Measurements from ENCODE around the gene CFAP251. TPM values are rescaled to one million over a fixed set of nuclear protein-coding genes. Genes with fewer than 3 reads are reported as not detected.

Gene CFAP251
- total RNA-seq, 2 experiments from 2014 or later = 0.65 to 0.78 TPM

DNA sequence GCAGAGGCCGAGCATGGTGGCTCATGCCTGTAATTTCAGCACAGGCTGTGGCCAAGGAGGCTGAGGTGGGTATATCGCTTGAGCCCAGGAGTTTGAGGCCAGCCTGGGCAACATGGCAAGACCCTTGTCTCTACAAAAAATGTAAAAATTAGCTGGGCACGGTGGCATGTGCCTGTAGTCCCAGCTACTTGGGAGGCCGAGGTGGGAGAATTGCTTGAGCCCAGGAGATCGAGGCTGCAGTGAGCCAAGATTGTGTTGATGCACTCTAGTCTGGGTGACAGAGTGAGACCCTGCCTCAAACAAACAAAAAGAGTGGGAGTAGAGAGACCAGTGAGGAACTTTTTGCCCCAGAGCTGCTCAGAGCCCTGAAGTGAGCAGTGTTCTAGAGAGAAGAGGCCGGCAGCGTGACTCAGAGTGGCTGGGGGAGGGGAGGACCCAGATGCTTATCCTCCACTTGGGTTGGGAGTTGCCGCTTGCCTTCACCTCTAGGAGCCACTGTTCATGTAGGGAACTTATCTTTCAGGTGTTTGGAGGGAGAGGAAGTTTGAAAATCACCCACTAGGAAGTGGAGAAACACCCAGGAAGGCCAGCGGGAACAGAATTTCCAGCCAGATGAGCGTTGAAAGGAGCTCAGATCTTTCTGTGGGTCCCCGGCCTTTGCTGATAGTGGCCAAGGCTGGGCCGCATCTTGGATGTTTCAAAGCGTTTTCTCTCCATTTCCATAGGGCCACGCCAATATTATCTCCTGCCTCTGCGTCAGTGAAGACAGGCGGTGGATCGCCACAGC, 15.3 kb downstream of the CFAP251 start:
- ChIA-PET CTCF (no interaction called here), POLR2A (no interaction called here)

DNA sequence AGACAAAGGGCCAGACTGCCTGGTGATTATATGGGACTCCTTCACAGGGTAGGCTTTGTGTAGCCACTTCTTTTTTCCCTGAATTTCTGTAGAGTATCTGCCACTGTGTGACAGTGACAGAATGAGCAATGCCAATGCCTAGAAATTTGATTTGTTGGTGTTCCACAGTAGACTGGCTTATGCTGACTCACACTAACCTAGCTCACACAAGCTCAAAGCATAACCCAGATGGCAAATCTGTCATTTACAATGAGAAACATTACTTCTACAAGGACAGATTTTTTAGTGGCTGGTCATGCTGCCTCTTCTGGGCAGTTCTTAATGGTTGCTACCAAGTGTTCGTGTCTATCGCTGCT, 15.9 kb downstream of the CFAP251 start:
- CTCF ChIA-PET = no interaction called here
- POLR2A ChIA-PET = no interaction called here

DNA sequence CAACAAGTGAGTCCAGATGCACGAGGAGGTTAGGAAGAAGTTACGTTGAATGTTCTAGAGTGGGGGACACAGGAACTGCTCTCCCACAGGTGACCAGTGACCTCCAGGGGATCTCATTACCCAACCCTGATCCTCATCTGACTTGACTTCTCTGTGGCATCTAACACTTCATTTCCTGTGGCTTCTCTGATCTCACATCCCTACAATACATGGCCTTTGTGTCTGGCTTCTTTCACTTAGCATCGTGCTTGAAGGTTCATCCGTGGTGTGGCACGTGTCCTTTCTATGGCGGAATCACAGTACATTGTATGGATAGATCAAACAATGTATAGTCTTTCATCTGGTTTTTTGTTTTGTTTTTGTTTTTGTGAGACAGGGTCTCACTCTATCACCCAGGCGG, 19.3 kb downstream of the CFAP251 start:
- ChIA-PET CTCF (no interaction called here), POLR2A (no interaction called here)

GRCh38 chr12:121939186-121939585, 20.8 kb downstream of the CFAP251 start:
- POLR2A ChIA-PET = no interaction called here
- CTCF ChIA-PET = no interaction called here

DNA sequence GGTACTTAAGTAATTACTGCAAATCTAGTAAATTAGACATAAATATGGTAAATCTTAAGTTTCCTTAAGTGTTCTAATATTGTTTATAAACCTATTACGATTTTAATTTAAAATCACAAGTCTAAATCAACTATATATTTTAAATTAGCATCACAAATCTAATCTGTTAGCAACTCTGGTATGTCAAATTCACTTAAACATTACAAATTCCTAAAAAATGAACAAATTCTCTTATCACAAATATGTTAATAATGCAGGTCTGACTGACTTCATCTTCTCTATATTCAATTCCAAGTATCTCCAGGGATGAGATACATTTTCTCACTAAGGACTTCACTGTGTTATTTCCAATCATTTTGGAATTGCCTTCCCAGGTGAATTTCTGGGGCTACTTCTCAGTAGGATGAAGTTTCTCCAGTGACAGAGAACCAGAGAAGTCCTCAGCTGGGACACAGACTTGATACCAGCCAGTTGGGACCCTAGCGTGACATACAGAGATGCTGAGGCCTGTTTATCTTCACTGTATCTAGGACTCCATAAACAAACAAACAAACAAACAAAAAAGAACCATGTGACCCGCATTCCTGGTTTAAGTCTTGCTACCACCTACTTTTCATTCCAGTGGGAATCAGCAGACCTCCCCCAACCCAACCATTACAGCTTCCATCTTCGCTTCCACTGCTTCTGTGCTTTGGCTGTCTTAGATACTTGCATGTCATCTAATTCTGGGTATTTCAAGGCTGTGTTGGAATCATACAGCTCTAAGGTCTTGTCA, 21.8 kb downstream of the CFAP251 start:
- POLR2A ChIA-PET = no interaction called here
- CTCF ChIA-PET = no interaction called here

- CTCF ChIA-PET = no interaction called here
- POLR2A ChIA-PET = no interaction called here
These were observed 23.8 kb downstream of the CFAP251 start for GRCh38 chr12:121942145-121942718.

- ChIA-PET CTCF (interaction anchor here (0.6 kb wide), 2 partner anchors 58 to 188 kb away, joined by 3 to 4 read pairs; no protein-coding TSS in a partner anchor), POLR2A (no interaction called here)
These were observed 25.5 kb downstream of the CFAP251 start for GRCh38 chr12:121943926-121944325.

GRCh38 chr12:121946313-121947025, 28.1 kb downstream of the CFAP251 start:
- ChIA-PET POLR2A (no interaction called here), CTCF (no interaction called here)

GRCh38 chr12:121947981-121948380, 29.6 kb downstream of the CFAP251 start:
- POLR2A ChIA-PET = no interaction called here
- CTCF ChIA-PET = interaction anchor here (1.1 kb wide), 1 partner anchor 29 kb away, joined by 3 read pairs; no protein-coding TSS in a partner anchor

GRCh38 chr12:121949648-121950397, 31.4 kb downstream of the CFAP251 start:
- ChIA-PET POLR2A (no interaction called here), CTCF (interaction anchor here (1.0 kb wide), 1 partner anchor 118 kb away, joined by 3 read pairs; no protein-coding TSS in a partner anchor)

DNA sequence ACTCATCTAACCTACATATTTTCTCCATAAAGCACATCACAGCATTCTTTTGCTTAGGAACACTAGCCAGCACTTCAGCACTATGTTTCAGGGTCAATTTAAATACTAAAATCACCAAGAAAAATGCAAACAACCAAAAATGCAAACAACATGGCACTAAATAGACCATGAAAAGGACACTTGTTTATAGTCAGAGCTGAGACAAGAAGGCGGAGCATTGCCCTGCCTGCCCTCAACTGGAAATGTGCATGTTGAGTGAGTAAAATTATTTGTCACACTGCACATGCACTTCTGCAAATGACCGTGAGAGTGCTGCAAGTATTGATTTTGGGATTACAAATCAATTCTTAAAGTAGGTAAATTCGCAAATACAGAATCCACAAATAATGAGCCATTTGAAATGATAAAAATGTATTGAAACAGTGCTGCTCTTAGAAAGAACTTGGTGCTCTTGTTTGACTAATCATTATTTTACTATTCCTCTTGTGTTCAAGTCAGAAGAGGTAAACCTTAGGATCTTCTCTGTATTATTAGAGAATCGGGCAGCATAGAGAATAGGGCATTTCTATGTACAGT, 34.8 kb downstream of the CFAP251 start:
- ChIA-PET POLR2A (no interaction called here), CTCF (no interaction called here)

DNA sequence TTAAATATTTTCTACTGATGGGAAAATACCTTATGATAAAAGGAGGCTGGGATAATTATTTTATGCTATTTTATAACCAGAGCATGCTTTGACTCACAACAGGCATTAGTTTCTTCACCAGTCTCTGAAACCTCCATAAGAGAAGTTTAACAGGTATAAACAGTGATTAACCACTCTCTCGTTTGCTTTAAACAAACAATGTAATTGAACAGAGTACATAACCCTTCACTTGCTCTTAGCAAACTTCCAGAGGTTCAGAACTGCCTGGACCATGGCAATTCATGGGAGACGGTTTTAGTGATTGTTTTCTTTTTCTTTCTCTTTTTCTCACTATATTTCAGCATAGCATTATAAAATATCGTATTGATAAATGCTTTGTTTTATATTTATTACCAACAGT, 35.3 kb downstream of the CFAP251 start:
- CTCF ChIA-PET = no interaction called here
- POLR2A ChIA-PET = no interaction called here

DNA sequence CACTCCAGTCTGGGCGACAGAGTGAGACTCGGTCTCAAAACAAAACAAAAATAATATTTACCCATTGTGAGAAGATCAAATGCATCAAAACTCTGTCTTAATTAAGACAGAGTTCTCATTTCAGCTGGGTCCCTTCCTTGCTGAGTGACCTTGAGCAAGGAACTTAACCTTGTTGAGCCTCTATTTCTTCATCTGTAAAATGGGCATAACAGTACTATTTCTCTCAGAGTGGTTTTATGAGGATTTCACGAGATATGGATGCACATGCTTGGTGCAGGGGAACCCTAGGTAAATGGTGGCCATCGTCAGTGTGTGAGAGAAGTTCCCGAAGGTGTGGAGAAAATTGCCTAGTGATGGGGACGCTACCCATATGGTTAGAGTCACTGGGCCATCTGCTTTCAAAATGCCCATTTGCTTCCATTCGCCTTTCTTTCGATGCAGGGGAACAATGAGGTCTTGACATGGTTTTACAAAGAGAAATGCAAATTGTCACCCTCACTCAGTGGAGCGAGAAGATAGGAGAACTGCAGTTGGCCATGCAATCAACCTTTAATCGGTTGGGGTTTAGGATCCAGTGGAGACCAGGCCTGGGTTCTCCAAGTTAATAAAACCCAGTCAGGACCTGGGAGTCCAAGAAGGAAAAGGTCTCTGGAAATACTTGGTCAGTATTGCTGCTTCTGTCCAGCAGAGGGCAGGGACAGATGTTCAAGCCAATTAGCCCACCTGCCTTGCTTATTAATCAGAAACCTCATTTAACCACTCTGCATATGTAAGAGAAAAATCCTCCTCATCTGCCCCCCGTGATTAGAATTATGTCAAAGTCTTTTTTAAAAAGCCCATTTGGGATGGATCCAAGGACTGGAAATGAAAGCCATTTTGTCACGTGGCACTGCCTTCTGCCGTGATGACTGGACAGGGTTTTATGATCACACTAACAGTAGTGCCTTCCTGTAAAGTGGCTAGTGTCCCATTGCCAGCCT, 37.2 kb downstream of the CFAP251 start:
- POLR2A ChIA-PET = interaction anchor here (0.6 kb wide), 1 partner anchor 51 kb away, joined by 5 read pairs; no protein-coding TSS in a partner anchor
- CTCF ChIA-PET = no interaction called here

DNA sequence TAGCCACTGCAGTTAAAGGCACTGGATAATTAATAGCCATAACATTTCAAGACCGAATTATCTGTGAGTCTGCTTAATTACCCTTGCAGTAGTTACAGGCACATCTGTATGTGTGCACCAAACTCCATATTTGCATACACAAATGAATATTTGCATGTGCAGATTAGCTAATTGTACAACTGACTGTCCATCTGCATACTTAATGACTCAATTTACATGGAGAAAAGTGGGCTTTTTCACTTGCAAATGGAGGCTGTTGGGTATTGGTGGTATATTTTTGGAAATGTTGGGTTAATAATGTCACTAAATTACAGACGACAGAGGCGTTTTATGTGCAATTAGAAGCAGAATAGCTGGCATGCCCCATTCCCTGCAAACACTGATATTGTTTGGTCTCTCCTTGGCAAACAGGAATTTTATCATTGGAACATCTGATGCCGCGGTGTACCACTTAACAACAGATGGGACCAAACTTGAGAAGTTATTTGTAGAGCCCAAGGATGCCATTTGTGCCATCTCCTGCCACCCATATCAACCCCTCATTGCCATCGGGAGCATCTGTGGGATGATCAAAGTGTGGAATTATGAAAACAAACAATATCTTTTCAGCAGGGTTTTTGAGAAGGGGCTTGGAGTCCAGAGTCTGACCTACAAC, 39.6 kb downstream of the CFAP251 start:
- ChIA-PET CTCF (no interaction called here), POLR2A (no interaction called here)

GRCh38 chr12:121958541-121959240, 40.3 kb downstream of the CFAP251 start:
- POLR2A ChIA-PET = no interaction called here
- CTCF ChIA-PET = no interaction called here

- CTCF ChIA-PET = no interaction called here
- POLR2A ChIA-PET = no interaction called here
These were observed 42.1 kb downstream of the CFAP251 start for GRCh38 chr12:121960541-121960940.

DNA sequence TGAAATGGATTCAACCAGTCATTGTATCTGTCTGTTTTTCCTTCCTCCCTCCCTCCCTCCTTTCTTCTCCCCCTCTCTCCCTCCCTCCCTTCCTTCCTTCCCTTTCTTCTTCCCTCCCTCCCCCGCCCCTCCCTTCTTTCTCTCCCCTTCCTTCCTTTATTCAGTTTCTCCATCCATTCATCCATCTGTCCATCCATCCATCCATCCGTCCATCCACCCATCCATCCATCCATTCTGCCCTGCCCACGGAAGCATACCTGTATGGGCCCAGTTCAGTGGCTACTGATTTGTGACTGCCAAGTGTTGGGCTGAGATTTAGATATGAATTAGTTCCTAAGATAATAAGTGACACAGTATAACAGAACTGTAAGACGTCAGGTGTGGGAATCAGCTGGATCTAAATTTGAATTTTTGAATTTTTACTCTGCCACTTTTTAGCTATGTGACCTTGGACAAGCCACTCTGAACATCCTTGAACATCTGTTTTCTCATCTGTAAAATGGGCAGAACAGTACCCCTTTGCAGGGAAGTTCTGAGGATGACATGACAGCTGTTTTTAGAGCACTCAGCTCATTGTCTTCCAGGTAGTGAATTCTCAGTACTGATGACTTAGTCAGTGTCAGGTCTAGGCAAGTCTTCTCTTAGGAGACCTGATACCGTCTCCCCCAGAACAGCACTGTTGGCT, 42.9 kb downstream of the CFAP251 start:
- POLR2A ChIA-PET = no interaction called here
- CTCF ChIA-PET = no interaction called here
